Activated CD4-positive, CD25-positive, alpha-beta regulatory T cell (primary cell): Measurements from ENCODE around the gene MAP1LC3B.
A peak's percentile ranks its signal among the peaks of the same experiment; 100 is the strongest.

Experiments
- DNase-seq, 4 experiments: peaks; one replicate each; lab custom pipeline; 2025; lab: John Stamatoyannopoulos, UW

The MAP1LC3B gene

GRCh38 chr16:87391950-87392820, at the start of gene MAP1LC3B:
MAP1LC3B (plus strand) TSS chr16:87392336; CDS start chr16:87392428, 92 bp downstream.
- peak; percentile 91 to 99 (median 96) for DNase-seq

GRCh38 chr16:87342504-87342903, 49.6 kb upstream of the MAP1LC3B start:
- DNase-seq: no peak

GRCh38 chr16:87342978-87343752, 49.0 kb upstream of the MAP1LC3B start:
- DNase-seq: no peak

GRCh38 chr16:87343753-87344050, 48.4 kb upstream of the MAP1LC3B start:
- DNase-seq: no peak

- no peak for DNase-seq
Measured at GRCh38 chr16:87344165-87344930, 47.8 kb upstream of the MAP1LC3B start.

GRCh38 chr16:87344931-87345631, 47.1 kb upstream of the MAP1LC3B start:
- DNase-seq: peak in 3 of 4 experiments; percentile 9 to 38 (median 21)

DNA sequence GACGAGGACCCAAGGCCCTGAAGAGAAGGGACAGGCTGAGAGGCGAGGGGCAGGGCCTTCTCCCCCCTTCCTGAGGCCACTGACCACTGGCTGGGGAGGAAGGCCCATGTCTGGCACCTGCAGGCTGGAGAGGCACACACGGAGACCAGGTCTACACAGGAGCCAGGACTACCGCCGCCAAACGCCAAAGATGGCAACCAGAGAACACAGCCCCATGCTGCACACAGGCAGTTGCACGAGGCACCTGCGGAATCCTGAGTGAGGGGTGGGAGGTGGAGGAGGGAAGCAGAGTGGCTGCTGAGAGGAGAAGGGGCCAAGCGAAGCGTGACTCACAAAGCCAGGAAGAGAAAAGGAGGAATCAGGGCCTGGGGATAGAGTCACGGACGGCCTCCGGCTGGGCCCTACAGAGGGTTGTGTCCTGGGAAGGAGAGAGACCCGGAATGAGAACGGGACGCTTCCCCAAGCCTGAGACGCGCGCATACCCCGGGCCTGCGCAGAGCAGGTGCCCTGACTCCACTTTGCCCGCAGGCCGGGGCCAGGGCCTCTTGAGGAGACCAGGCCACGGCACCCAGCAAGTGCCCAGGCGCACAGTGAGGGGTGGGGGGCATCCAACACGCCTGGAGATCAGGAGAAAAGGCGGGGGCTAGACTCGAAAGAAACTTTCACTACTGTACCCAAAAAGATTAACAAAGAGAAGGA, 46.3 kb upstream of the MAP1LC3B start:
- DNase-seq: no peak

GRCh38 chr16:87346517-87347060, 45.5 kb upstream of the MAP1LC3B start:
- DNase-seq: no peak

GRCh38 chr16:87347932-87348615, 44.1 kb upstream of the MAP1LC3B start:
- no peak for DNase-seq

DNA sequence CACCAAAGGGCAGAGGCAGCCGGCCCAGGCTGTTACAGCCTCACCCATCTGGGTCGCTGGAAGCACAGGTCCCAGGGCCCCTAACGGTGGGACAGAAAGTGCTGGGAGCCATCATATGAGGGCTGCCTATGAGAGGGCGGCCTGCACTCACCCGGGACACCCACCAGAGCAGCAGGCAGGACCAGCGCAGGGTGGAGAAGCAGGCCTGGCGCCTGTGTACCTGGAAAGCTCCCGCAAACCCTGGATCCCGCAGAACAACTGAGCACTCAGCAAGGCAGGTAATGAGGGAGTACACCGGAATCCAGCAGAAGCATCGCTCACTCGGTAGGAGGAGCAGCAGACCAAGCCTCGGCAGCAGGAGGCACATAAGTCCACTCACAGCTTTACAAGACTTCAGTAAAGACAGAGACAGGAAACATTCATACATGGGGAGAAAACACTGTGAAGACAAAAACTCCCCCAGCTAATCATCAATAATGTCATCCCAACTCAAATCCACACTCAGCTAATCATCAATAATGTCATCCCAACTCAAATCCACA, 43.4 kb upstream of the MAP1LC3B start:
- no peak for DNase-seq

DNA sequence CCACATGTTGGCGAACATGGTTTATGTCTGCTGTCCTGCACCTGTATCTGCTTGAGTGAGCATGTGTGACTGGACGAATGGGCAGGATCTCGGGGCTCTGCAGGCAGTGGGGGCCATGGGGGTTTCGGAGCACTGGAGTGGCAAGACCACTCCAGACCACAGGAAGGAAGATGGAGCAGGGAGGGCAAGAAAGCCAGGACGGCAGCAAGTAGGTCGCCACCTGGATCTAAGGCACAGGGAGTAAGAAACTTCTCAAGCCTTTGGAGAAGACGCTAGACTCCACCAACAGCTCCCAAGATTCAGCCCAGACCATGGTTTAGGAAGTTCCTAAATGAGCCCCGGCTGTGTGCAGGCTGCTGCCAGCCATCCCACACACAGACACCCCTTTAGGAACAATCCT, 42.1 kb upstream of the MAP1LC3B start:
- DNase-seq: no peak

DNA sequence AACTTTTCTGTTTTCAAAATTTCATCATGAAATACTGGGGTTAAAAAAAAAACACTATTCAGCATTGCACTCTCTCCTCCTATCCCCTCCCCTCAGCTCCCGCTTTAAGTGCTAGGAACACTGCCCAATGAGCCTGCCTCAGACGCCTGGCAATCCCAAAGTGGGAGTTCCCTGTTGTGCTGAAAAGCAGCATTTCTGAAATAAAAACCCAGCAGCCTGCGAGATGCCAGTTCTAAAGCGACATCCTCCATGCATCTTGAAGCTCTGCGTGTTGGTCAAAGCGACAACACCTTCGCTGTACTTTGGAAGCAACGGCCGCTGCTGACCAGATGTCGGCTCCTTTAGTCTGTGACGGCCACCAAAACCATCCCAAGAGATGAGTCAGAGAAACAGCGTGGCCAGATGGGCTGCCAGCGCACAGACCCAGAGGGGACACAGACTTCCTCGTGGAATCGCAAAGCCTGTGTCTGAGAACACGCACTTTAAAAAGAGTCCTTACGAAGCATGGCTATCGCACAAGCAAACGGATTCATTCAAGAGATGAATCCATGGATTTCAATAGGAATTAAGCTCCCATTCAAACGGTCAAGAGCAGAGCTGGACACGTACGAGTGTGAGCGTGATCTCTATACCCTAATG, 41.3 kb upstream of the MAP1LC3B start:
- DNase-seq: no peak

- no peak for DNase-seq
Measured at GRCh38 chr16:87351320-87351698, 40.8 kb upstream of the MAP1LC3B start.

GRCh38 chr16:87352818-87353217, 39.3 kb upstream of the MAP1LC3B start:
- no peak for DNase-seq

DNA sequence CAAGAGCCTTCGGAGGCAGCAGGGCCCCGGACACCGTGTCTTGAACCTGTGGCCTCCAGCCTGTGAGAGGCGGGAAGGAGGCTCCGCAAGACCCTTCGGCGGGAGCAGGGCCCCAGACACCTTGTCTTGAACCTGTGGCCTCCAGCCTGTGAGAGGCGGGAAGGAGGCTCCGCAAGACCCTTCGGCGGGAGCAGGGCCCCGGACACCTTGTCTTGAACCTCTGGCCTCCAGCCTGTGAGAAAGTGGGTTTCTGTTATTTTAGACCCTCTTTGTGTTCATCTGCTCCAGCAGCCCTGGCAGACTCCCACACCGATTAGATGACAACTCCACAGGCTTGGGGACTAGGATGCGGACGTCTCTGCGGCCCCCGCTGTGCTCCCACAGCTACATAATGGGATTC, 38.5 kb upstream of the MAP1LC3B start:
- no peak for DNase-seq

DNA sequence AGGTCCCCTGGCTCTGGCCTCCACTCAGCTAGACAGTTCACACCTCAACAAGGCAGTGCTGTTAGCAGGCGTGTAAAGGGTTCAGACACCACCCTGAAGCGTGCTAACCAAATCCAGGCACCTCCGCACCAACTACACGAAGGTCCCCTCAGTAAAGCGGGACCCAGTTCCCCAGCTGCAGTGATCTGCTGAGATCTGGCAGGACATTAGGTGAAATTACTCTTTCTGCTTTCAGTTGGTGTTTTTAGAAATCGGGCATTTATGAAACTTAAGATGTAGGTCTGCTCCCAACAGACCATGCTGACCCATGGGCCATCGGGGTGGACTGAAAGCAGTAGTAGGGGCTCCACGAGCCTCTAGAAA, 35.7 kb upstream of the MAP1LC3B start:
- DNase-seq: no peak

DNA sequence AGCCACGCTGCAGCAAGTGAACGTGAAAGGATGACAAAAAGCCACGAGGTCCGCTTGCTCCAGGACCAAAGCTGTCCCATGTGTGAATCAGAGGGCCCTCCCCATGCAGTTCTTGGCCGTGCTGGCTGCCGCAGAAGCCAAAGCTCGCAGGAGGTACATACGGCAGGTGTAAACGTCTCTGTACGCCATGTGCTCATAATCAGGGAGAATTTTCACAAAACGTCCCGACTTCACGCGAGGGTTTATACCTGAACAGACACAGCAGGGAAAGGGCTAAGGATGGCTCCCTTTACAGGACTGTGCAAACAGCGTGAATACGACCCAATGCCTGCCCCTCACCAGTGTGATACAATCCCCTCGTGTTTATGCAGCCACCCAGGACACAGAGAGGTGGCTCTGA, 33.9 kb upstream of the MAP1LC3B start:
- DNase-seq: no peak

GRCh38 chr16:87358696-87359095, 33.4 kb upstream of the MAP1LC3B start:
- DNase-seq: no peak

- DNase-seq: no peak
Measured at GRCh38 chr16:87359121-87359520, 33.0 kb upstream of the MAP1LC3B start.
